KOPT-K1 (cell line): ENCODE data around the gene MEF2C.

ENCODE experiments used
- H3K27ac ChIP-seq: fragments of 200-600 bp; sonication (generic); 2 replicates; pipeline ENCODE4 v1.5.1; 2016; ENCODE audit warnings: antibody characterized with exemption, mild to moderate bottlenecking, low read depth, low read length; ENCODE audit not compliant: poor library complexity, severe bottlenecking
- H3K36me3 ChIP-seq: fragments of 200-600 bp; sonication (generic); 2 replicates; pipeline ENCODE4 v1.5.1; 2017; ENCODE audit warnings: antibody characterized with exemption, mild to moderate bottlenecking, low read length, moderate library complexity; ENCODE audit not compliant: insufficient read depth
- H3K9me3 ChIP-seq: fragments of 200-600 bp; sonication (generic); 2 replicates; pipeline ENCODE4 v1.5.1; 2017; ENCODE audit warnings: antibody characterized with exemption, low read length, mild to moderate bottlenecking; ENCODE audit not compliant: insufficient read depth, poor library complexity, severe bottlenecking

The MEF2C gene

GRCh38 chr5:88732181-88732633 is 150.8 kb downstream of the MEF2C start:
- Histone ChIP-seq H3K27ac (no peak overlapping the region), H3K36me3 (no peaks in the 10 kb centered on the region), H3K9me3 (no peaks in the 10 kb centered on the region)

GRCh38 chr5:88729829-88730182 is 153.2 kb downstream of the MEF2C start:
- no peaks in the 10 kb centered on the region for H3K36me3 ChIP-seq
- H3K9me3 ChIP-seq, result no peaks in the 10 kb centered on the region
- H3K27ac ChIP-seq, result no peak overlapping the region

GRCh38 chr5:88729084-88729828 is 153.7 kb downstream of the MEF2C start:
- H3K36me3 ChIP-seq, result no peaks in the 10 kb centered on the region
- H3K27ac ChIP-seq, result no peak overlapping the region
- H3K9me3 ChIP-seq, result no peaks in the 10 kb centered on the region

GRCh38 chr5:88727705-88728313 is 155.2 kb downstream of the MEF2C start:
- H3K36me3 ChIP-seq, result no peaks in the 10 kb centered on the region
- no peak overlapping the region for H3K27ac ChIP-seq
- no peaks in the 10 kb centered on the region for H3K9me3 ChIP-seq

GRCh38 chr5:88725454-88725853 is 157.5 kb downstream of the MEF2C start:
- no peaks in the 10 kb centered on the region for H3K36me3 ChIP-seq
- H3K27ac ChIP-seq, result no peak overlapping the region
- H3K9me3 ChIP-seq, result no peaks in the 10 kb centered on the region

GRCh38 chr5:88724201-88724600 is 158.8 kb downstream of the MEF2C start:
- Histone ChIP-seq H3K9me3 (no peaks in the 10 kb centered on the region), H3K27ac (no peak overlapping the region), H3K36me3 (no peaks in the 10 kb centered on the region)

- H3K9me3 ChIP-seq, result no peaks in the 10 kb centered on the region
- H3K36me3 ChIP-seq, result no peaks in the 10 kb centered on the region
- no peak overlapping the region for H3K27ac ChIP-seq
Measured at GRCh38 chr5:88722546-88723073, 160.4 kb downstream of the MEF2C start.

GRCh38 chr5:88719434-88719833 is 163.6 kb downstream of the MEF2C start:
- Histone ChIP-seq H3K27ac (no peak overlapping the region), H3K36me3 (no peaks in the 10 kb centered on the region), H3K9me3 (no peaks in the 10 kb centered on the region)

- Histone ChIP-seq H3K36me3 (no peaks in the 10 kb centered on the region), H3K9me3 (no peaks in the 10 kb centered on the region), H3K27ac (no peak overlapping the region)
Measured at GRCh38 chr5:88718736-88719135, 164.2 kb downstream of the MEF2C start.

GRCh38 chr5:88716101-88716500 is 166.9 kb downstream of the MEF2C start:
- no peak overlapping the region for H3K27ac ChIP-seq

GRCh38 chr5:88715503-88715902 is 167.5 kb downstream of the MEF2C start:
- Histone ChIP-seq H3K9me3 (no peaks in the 10 kb centered on the region), H3K36me3 (no peaks in the 10 kb centered on the region), H3K27ac (no peak overlapping the region)

More at GRCh38 chr5:88716101-88716500, 166.9 kb downstream of the MEF2C start:
- Histone ChIP-seq H3K36me3 (no peaks in the 10 kb centered on the region), H3K9me3 (no peaks in the 10 kb centered on the region)

GRCh38 chr5:88713818-88714217 is 169.2 kb downstream of the MEF2C start:
- no peak overlapping the region for H3K27ac ChIP-seq
- no peaks in the 10 kb centered on the region for H3K9me3 ChIP-seq
- H3K36me3 ChIP-seq, result no peaks in the 10 kb centered on the region

GRCh38 chr5:88708682-88709398 is 174.1 kb downstream of the MEF2C start:
- H3K9me3 ChIP-seq, result no peaks in the 10 kb centered on the region
- no peak overlapping the region for H3K27ac ChIP-seq
- H3K36me3 ChIP-seq, result no peaks in the 10 kb centered on the region

GRCh38 chr5:88708021-88708420 is 175.0 kb downstream of the MEF2C start:
- H3K27ac ChIP-seq, result no peak overlapping the region

GRCh38 chr5:88707216-88707965 is 175.6 kb downstream of the MEF2C start:
- H3K27ac ChIP-seq, result no peak overlapping the region
- no peaks in the 10 kb centered on the region for H3K9me3 ChIP-seq
- no peaks in the 10 kb centered on the region for H3K36me3 ChIP-seq

More at GRCh38 chr5:88708021-88708420, 175.0 kb downstream of the MEF2C start:
- no peaks in the 10 kb centered on the region for H3K36me3 ChIP-seq
- no peaks in the 10 kb centered on the region for H3K9me3 ChIP-seq
